SU-DHL-6 (cell line): ENCODE measurements around the gene ETV6.

Experiments used
- H2AFZ ChIP-seq: fragments of 200-600 bp; sonication (generic); 2 replicates; pipeline ENCODE4 v1.6.1; 2014; ENCODE audit warnings: low read depth, mild to moderate bottlenecking, moderate library complexity, mixed read lengths, antibody characterized with exemption, low read length; ENCODE audit not compliant: severe bottlenecking
- H3F3A ChIP-seq: fragments of 200-600 bp; shearing (Covaris generic); 2 replicates; pipeline ENCODE4 v1.6.0; 2016; ENCODE audit warnings: antibody characterized with exemption, mild to moderate bottlenecking; ENCODE audit not compliant: insufficient read depth
- H3K27ac ChIP-seq: fragments of 200-600 bp; sonication (generic); 2 replicates; pipeline ENCODE4 v1.5.1; 2016; ENCODE audit warnings: low read depth, mild to moderate bottlenecking, low read length, moderate library complexity, mixed read lengths
- H3K27me3 ChIP-seq: fragments of 200-600 bp; sonication (generic), shearing (Covaris generic); 2 replicates; pipeline ENCODE4 v1.6.0; 2014; ENCODE audit warnings: mild to moderate bottlenecking, low read length
- H3K36me3 ChIP-seq: fragments of 200-600 bp; sonication (generic); 2 replicates; pipeline ENCODE4 v1.6.1; 2014; ENCODE audit warnings: mild to moderate bottlenecking, low read length, mixed read lengths
- H3K4me2 ChIP-seq: fragments of 300-600, 200-600 bp; shearing (Covaris generic), sonication (generic); 2 replicates; pipeline ENCODE4 v1.6.0; 2014; ENCODE audit warnings: low read length, low read depth, mild to moderate bottlenecking; ENCODE audit not compliant: poor library complexity, severe bottlenecking
- H3K4me3 ChIP-seq: fragments of 200-600 bp; sonication (generic); 2 replicates; pipeline ENCODE4 v1.5.1; 2014; ENCODE audit warnings: antibody characterized with exemption, low read length, mild to moderate bottlenecking, mixed read lengths; ENCODE audit not compliant: insufficient read depth, poor library complexity, severe bottlenecking
- H3K79me2 ChIP-seq: fragments of 200-600 bp; sonication (generic); 2 replicates; pipeline ENCODE4 v1.6.1; 2014; ENCODE audit warnings: mild to moderate bottlenecking, low read length, moderate library complexity; ENCODE audit not compliant: insufficient read depth
- H3K9ac ChIP-seq: fragments of 200-600 bp; sonication (generic); 2 replicates; pipeline ENCODE4 v1.7.0; 2014; ENCODE audit warnings: mild to moderate bottlenecking, low read length
- H3K9me2 ChIP-seq: fragments of 200-600 bp; sonication (generic); replicated peaks from 2 replicates; pipeline ENCODE4 v1.6.1; 2014; ENCODE audit warnings: low read length; ENCODE audit not compliant: insufficient read depth
- H3K9me3 ChIP-seq: fragments of 200-600 bp; sonication (generic); 2 replicates; pipeline ENCODE4 v1.6.1; 2014; ENCODE audit warnings: low read length, mixed read lengths; ENCODE audit not compliant: insufficient read depth
- H4K20me1 ChIP-seq: fragments of 200-600 bp; sonication (generic); 2 replicates; pipeline ENCODE4 v1.6.1; 2014; ENCODE audit warnings: low read depth, mild to moderate bottlenecking, antibody characterized with exemption, low read length, moderate library complexity, mixed read lengths
- CTCF ChIP-seq: fragments of 200-600 bp; sonication (generic); IDR thresholded peaks from one replicate; pipeline ENCODE4 v1.5.1; 2017; ENCODE audit warnings: antibody characterized with exemption, mild to moderate bottlenecking, low read length, moderate library complexity; ENCODE audit not compliant: insufficient read depth, poor library complexity, severe bottlenecking
- EZH2phosphoT487 ChIP-seq: fragments of 200-600 bp; sonication (generic), shearing (Covaris generic); conservative IDR thresholded peaks from 2 replicates; pipeline ENCODE4 v1.6.1; 2018; ENCODE audit warnings: mild to moderate bottlenecking, antibody characterized with exemption, low read length, moderate library complexity, mixed read lengths

ETV6 gene

GRCh38 chr12:11685316-11685715 is 35.8 kb downstream of the ETV6 start:
- H2AFZ ChIP-seq = no peak overlapping the region
- no peak overlapping the region for H3K4me2 ChIP-seq
- H3K27me3 ChIP-seq = no peaks in the 10 kb centered on the region
- no peak overlapping the region for H3K9ac ChIP-seq
- no peaks in the 10 kb centered on the region for H3K79me2 ChIP-seq
- H3K27ac ChIP-seq = no peak overlapping the region
- no peak for TF ChIP-seq CTCF
- H4K20me1 ChIP-seq = no peaks in the 10 kb centered on the region
- no peaks in the 10 kb centered on the region for H3K9me2 ChIP-seq
- H3K4me3 ChIP-seq = no peak overlapping the region
- no peaks in the 10 kb centered on the region for H3K9me3 ChIP-seq
- no peaks in the 10 kb centered on the region for H3F3A ChIP-seq
- H3K36me3 ChIP-seq = no peaks in the 10 kb centered on the region

GRCh38 chr12:11685716-11686115 is 36.2 kb downstream of the ETV6 start:
- no peaks in the 10 kb centered on the region for H3K79me2 ChIP-seq
- no peaks in the 10 kb centered on the region for H4K20me1 ChIP-seq
- TF ChIP-seq EZH2phosphoT487 = no peak
- no peak for TF ChIP-seq CTCF
- H3K27me3 ChIP-seq = no peaks in the 10 kb centered on the region
- no peak overlapping the region for H3K4me3 ChIP-seq
- H3K36me3 ChIP-seq = no peaks in the 10 kb centered on the region
- no peaks in the 10 kb centered on the region for H3K9me3 ChIP-seq
- H2AFZ ChIP-seq = no peak overlapping the region
- no peaks in the 10 kb centered on the region for H3K9me2 ChIP-seq
- H3K4me2 ChIP-seq = no peak overlapping the region
- no peak overlapping the region for H3K9ac ChIP-seq
- no peaks in the 10 kb centered on the region for H3F3A ChIP-seq
- no peak overlapping the region for H3K27ac ChIP-seq

GRCh38 chr12:11686120-11686519 is 36.6 kb downstream of the ETV6 start:
- Histone ChIP-seq H3K27ac (no peak overlapping the region), H3F3A (no peaks in the 10 kb centered on the region), H3K27me3 (no peaks in the 10 kb centered on the region), H3K9ac (no peak overlapping the region), H3K79me2 (no peaks in the 10 kb centered on the region), H2AFZ (no peak overlapping the region), H3K36me3 (no peaks in the 10 kb centered on the region), H3K9me3 (no peaks in the 10 kb centered on the region), H4K20me1 (no peaks in the 10 kb centered on the region), H3K4me3 (no peak overlapping the region), H3K9me2 (no peaks in the 10 kb centered on the region), H3K4me2 (no peak overlapping the region)
- no peak for TF ChIP-seq CTCF
- TF ChIP-seq EZH2phosphoT487 = no peak

- no peaks in the 10 kb centered on the region for H3F3A ChIP-seq
- TF ChIP-seq EZH2phosphoT487 (no peak), CTCF (no peak)
- no peaks in the 10 kb centered on the region for H3K36me3 ChIP-seq
- no peaks in the 10 kb centered on the region for H3K79me2 ChIP-seq
- no peak overlapping the region for H2AFZ ChIP-seq
- no peak overlapping the region for H3K4me3 ChIP-seq
- H3K9ac ChIP-seq = no peak overlapping the region
- H3K4me2 ChIP-seq = no peak overlapping the region
- no peaks in the 10 kb centered on the region for H4K20me1 ChIP-seq
- no peaks in the 10 kb centered on the region for H3K9me2 ChIP-seq
- no peak overlapping the region for H3K27ac ChIP-seq
- H3K9me3 ChIP-seq = no peaks in the 10 kb centered on the region
- no peaks in the 10 kb centered on the region for H3K27me3 ChIP-seq
These were observed 38.1 kb downstream of the ETV6 start for GRCh38 chr12:11687528-11687927.
